IMR-90 (cell line): ENCODE data around the gene PRKAR1B.

Experiments used
- CTCF ChIP-seq: conservative IDR thresholded peaks from 2 replicates; pipeline ENCODE4 v1.5.1; 2012; ENCODE audit warnings: mild to moderate bottlenecking, low read depth, low read length, improper control_type of control experiment
- MAFK ChIP-seq: IDR thresholded peaks from 2 replicates; pipeline ENCODE4 v1.6.1; 2012; ENCODE audit warnings: low read depth, low read length, improper control_type of control experiment
- MAZ ChIP-seq: IDR thresholded peaks from 2 replicates; pipeline ENCODE4 v1.6.1; 2012; ENCODE audit warnings: low read depth, mild to moderate bottlenecking, low read length, improper control_type of control experiment, moderate library complexity, borderline replicate concordance
- POLR2A ChIP-seq: IDR thresholded peaks from 2 replicates; pipeline ENCODE4 v1.6.1; 2012; ENCODE audit warnings: mild to moderate bottlenecking, low read depth, low read length

- TF ChIP-seq CTCF (no peak), POLR2A (no peak), MAZ (no peak), MAFK (no peak)
Measured at GRCh38 chr7:604884-605531, 122.1 kb downstream of the PRKAR1B start.
